ENCODE data around the gene AKT3.

DNA sequence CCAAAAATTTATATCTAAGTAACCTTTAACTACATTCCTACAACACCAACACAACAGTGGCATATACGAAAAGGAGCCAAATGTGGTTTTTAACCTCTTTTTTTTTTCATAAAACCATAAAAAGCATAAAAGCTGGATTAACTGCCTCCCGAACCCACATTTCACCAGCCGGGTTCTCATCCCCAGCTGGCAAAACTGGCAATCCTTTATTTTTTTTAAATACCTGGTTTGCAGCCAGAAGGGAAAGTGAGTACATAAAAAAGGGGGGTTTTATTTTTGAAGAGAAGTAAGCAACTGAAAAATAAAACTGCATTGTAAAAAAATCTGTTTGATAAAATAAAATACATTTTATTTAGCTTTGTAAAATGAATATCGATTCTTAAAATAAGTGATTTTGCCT lies 295.4 kb downstream of the AKT3 start:
- TF ChIP-seq POLR2A (IDR thresholded peaks at IDR 0.05) (no peak), EP300 (IDR thresholded peaks at IDR 0.05) (no peak)
- TF ChIP-seq, protein P1, sequence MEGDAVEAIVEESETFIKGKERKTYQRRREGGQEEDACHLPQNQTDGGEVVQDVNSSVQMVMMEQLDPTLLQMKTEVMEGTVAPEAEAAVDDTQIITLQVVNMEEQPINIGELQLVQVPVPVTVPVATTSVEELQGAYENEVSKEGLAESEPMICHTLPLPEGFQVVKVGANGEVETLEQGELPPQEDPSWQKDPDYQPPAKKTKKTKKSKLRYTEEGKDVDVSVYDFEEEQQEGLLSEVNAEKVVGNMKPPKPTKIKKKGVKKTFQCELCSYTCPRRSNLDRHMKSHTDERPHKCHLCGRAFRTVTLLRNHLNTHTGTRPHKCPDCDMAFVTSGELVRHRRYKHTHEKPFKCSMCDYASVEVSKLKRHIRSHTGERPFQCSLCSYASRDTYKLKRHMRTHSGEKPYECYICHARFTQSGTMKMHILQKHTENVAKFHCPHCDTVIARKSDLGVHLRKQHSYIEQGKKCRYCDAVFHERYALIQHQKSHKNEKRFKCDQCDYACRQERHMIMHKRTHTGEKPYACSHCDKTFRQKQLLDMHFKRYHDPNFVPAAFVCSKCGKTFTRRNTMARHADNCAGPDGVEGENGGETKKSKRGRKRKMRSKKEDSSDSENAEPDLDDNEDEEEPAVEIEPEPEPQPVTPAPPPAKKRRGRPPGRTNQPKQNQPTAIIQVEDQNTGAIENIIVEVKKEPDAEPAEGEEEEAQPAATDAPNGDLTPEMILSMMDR (IDR thresholded peaks at IDR 0.05) = no peak

Data from upper lobe of left lung (tissue), 4 donors.